Inflammatory macrophage (primary cell): Measurements from ENCODE around the gene HSD17B3.

ENCODE experiments used
- DNase-seq, 2 donors: peaks; one replicate each; pipeline ENCODE4 v3.0.0-alpha.2; 2020 to 2022

The HSD17B3 gene

DNA sequence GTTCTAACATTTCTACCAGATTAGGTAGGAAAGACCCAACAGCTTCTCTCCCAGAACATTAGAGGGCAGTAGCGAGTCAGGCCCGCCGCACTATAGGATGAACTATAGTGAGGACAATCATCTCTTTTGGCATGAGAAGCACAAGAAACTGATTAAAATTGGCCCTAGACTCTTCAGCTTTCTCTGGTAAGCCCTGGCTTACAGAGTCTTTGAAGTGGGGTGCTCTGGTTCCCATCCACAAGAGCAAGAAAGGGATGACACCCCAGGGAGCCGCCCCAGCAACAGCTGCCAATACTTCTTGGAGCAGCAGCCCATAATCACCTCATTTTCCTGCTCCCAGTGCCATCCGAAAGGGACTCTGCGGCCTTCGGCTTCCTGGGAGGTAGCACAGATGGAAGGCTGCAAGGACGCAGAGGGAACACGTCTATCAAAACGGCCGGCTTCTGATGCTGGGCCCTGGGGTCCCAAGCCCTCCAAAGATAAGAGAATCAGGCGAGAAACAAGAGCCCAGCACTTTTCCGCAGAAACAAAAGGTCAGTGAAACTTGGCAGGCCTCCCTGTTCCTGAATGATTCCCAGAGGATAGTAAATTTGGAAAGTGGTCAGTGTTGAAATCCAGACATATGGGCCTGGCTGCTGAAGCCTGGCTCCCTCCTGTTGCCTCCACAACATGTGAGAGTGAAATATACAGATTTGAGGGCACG lies 69.3 kb downstream of the HSD17B3 start:
- peak in 1 of 2 donors; percentile 44 for DNase-seq

DNA sequence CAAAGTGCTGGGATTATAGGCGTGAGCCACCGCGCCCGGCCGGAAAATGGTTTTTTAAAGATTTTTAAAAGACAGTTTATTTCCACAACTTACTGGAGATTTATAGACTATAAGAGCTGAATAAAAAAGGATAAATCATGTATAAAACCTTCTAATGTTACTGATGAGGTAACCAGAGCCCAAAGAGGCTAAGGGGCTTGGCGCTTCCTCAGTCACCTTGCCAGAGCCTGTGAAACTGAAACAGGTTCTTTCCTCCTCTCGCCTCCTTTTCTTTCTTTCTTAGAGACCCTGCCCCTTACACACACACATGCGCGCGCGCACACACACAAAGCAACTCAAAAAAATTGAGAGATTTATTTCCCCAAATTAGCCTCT lies 69.8 kb downstream of the HSD17B3 start:
- no peak for DNase-seq

- no peak for DNase-seq
These were observed 72.0 kb downstream of the HSD17B3 start for GRCh38 chr9:96230002-96230401.

- DNase-seq = peak in 1 of 2 donors; percentile 11
These were observed 79.8 kb downstream of the HSD17B3 start for GRCh38 chr9:96222132-96222531.

GRCh38 chr9:96219900-96220257 lies 82.1 kb downstream of the HSD17B3 start:
- no peak for DNase-seq

- DNase-seq = peak; percentile 24 to 77
These were observed 82.7 kb downstream of the HSD17B3 start for GRCh38 chr9:96219026-96219899.

- peak; percentile 58 to 71 for DNase-seq
These were observed 84.0 kb downstream of the HSD17B3 start for GRCh38 chr9:96217754-96218693.

- no peak for DNase-seq
These were observed 84.7 kb downstream of the HSD17B3 start for GRCh38 chr9:96217294-96217707.

GRCh38 chr9:96216583-96216982 lies 85.4 kb downstream of the HSD17B3 start:
- DNase-seq = no peak

DNA sequence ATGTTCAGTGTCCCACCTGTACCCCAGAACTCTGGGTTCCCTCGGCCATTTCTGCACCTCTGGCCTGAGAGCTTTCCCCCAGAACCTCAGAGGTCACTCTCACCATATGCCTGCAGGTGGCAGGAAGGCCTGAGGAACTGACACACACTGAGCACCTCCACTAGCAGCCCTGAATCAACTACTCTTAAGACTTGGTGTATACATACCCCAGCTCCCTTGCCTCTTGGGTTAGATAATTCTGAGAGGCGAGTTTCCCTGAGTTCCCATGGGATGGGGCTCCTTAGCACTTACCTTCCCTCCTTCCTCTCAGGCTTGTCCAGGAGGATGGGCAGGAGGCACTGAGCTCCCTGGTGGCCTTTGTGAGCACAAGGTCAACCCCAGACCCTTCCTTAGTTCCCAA lies 86.1 kb downstream of the HSD17B3 start:
- no peak for DNase-seq

DNA sequence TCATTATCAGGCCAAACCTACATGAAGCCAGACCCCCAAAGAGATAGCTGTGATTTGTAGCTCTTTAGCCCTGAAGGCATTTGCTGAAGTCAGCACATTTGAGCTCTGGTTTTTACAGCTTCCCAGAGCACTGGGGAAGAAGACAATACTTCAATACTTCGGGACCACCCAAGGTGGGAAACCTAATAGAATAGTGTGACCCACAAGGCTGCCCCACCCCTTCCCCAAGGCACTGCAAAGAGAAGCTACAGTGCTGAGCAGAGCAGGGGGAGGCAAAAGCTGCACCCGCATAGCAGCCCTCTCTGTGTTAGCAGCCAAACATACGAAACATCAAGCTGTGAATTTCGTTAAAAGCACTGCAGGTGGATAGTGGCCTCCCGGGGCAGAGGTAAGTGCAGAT lies 87.3 kb downstream of the HSD17B3 start:
- DNase-seq = no peak

- peak; percentile 18 to 21 for DNase-seq
These were observed 92.3 kb downstream of the HSD17B3 start for GRCh38 chr9:96209407-96210271.

DNA sequence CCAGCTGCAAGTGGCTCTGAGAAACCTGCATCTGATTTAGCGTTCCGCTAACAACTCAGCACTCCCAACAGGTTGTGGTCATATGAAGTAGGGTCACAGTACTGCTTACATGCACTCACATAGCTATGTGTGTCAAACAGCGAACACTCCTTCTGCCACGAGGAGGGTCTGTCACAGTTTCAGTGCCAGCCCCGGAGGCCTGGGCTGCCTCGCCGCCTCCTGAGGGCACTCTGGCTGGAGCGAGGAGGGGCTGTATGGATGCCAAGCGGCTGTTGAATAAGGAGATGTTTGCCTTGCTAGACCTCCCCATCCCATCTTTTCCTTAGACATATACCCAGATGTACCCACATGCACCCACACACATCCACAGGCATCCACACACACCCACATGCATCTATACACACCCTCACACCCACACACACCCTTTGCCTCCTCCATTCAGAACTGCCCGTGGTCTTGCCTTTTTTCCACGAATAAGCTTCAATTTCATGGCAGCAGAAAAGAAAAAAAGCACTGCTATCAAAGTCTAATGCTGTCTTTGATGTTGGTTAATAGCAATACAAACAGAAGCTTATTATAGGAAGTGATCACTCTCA lies 95.7 kb downstream of the HSD17B3 start:
- DNase-seq = no peak

DNA sequence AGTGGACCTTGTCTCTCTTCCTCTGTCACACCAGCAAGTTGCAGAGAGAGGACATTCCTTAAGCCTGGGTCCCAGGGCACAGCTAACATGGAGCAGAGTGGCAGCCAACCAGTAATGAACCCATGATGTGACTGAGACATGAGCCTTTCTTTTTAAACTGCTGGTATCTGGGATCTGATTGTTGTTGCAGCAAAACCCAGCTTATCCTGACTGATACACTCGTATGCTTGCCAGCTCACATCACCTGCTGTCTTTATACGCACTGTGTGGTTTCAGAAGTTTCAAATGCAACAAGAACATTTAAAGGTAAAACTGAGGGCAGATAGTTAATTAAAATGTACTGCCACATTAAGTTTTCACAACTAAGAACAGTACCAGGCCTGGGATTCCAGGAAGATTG lies 97.1 kb downstream of the HSD17B3 start:
- no peak for DNase-seq

- DNase-seq = no peak
These were observed 98.0 kb downstream of the HSD17B3 start for GRCh38 chr9:96203867-96204501.

- no peak for DNase-seq
These were observed 98.8 kb downstream of the HSD17B3 start for GRCh38 chr9:96202971-96203780.

GRCh38 chr9:96201140-96201539 lies 100.8 kb downstream of the HSD17B3 start:
- no peak for DNase-seq

- DNase-seq = no peak
These were observed 103.0 kb downstream of the HSD17B3 start for GRCh38 chr9:96199006-96199405.

- DNase-seq = no peak
These were observed 106.4 kb downstream of the HSD17B3 start for GRCh38 chr9:96195541-96195940.

- DNase-seq = no peak
These were observed 108.7 kb downstream of the HSD17B3 start for GRCh38 chr9:96193236-96193755.
